K562 (cell line): ENCODE results near the gene LMO4.

ENCODE experiments used
- ATF1 ChIP-seq, 2 experiments: fragments of 450-650 bp in 1 of 2; IDR thresholded peaks; 2 replicates each; pipeline ENCODE4 v1.6.1; 2016; ENCODE audit warnings: missing compliant biosample characterization in 1 of 2, missing genetic modification characterization in 1 of 2
- CHCHD3 ChIP-seq: fragments of 250-450 bp; sonication (Bioruptor Pico); IDR thresholded peaks from 2 replicates; pipeline ENCODE4 v2.1.2; 2022; ENCODE audit warnings: mild to moderate bottlenecking
- EZH2 ChIP-seq: IDR thresholded peaks from 2 replicates; pipeline ENCODE4 v1.6.1; 2012; ENCODE audit warnings: low read depth, mild to moderate bottlenecking, inconsistent platforms, low read length, borderline replicate concordance
- SMAD3 ChIP-seq: fragments of 450-650 bp; formaldehyde crosslinking; conservative IDR thresholded peaks from 2 replicates; pipeline ENCODE4 v1.4.0; 2020; ENCODE audit warnings: mild to moderate bottlenecking
- TF ChIP-seq, protein P1 (sequence below), 3 experiments: IDR thresholded peaks in 2 of 3; conservative IDR thresholded peaks in 1 of 3; 2 replicates each; pipeline ENCODE4 v1.5.1; 2011 to 2012; ENCODE audit warnings: low read length in 3 of 3, mild to moderate bottlenecking in 3 of 3, control low read depth in 2 of 3, improper control_type of control experiment in 1 of 3, inconsistent platforms in 1 of 3, low read depth in 1 of 3, mixed read lengths in 1 of 3, moderate library complexity in 1 of 3; ENCODE audit not compliant: insufficient read depth in 2 of 3
- TF ChIP-seq, protein P2 (sequence below): fragments of 450-650 bp; IDR thresholded peaks from 2 replicates; pipeline ENCODE4 v1.6.1; 2016; ENCODE audit warnings: antibody characterized with exemption

DNA sequence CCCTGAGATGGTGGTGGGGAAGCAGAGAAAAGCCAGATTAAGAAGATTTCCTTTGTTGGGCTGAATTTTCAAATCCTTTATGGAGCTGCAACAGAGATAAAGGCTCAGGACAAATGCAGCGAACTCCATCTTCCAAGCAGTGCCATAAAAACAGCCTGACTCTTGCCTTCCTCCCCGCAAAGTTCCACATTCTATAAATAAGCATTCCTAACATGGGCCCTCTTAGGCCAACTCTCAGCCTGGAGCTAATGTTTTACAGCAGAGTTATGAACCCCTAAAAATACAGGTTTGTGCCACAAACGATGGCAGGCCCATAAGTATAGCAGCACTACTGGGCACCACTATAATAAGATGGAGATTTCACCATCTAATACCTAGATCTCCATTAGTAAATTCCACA lies 27.2 kb downstream of the LMO4 start:
- no peak for TF ChIP-seq ATF1 (CRISPR knock-in tag; IDR thresholded peaks at IDR 0.05)
- no peak for TF ChIP-seq ATF1 (tag; IDR thresholded peaks at IDR 0.05)
- TF ChIP-seq CHCHD3 (CRISPR knock-in tag) = no peak
- TF ChIP-seq, protein P1, sequence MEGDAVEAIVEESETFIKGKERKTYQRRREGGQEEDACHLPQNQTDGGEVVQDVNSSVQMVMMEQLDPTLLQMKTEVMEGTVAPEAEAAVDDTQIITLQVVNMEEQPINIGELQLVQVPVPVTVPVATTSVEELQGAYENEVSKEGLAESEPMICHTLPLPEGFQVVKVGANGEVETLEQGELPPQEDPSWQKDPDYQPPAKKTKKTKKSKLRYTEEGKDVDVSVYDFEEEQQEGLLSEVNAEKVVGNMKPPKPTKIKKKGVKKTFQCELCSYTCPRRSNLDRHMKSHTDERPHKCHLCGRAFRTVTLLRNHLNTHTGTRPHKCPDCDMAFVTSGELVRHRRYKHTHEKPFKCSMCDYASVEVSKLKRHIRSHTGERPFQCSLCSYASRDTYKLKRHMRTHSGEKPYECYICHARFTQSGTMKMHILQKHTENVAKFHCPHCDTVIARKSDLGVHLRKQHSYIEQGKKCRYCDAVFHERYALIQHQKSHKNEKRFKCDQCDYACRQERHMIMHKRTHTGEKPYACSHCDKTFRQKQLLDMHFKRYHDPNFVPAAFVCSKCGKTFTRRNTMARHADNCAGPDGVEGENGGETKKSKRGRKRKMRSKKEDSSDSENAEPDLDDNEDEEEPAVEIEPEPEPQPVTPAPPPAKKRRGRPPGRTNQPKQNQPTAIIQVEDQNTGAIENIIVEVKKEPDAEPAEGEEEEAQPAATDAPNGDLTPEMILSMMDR (IDR thresholded peaks at IDR 0.05 in 2 of 3, conservative IDR thresholded peaks at IDR 0.05 in 1 of 3; ENCODE audit: insufficient read depth in 2 of 3, low read depth in 1 of 3, low read length in 3 of 3) = no peak
- TF ChIP-seq EZH2 = no peak
- TF ChIP-seq SMAD3 (CRISPR knock-in tag) = no peak
- TF ChIP-seq, protein P2, sequence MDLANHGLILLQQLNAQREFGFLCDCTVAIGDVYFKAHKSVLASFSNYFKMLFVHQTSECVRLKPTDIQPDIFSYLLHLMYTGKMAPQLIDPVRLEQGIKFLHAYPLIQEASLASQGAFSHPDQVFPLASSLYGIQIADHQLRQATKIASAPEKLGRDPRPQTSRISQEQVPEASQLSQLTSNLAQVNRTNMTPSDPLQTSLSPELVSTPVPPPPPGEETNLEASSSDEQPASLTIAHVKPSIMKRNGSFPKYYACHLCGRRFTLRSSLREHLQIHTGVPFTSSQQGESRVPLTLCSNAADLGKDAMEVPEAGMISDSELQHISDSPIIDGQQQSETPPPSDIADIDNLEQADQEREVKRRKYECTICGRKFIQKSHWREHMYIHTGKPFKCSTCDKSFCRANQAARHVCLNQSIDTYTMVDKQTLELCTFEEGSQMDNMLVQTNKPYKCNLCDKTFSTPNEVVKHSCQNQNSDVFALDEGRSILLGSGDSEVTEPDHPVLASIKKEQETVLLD = no peak
